Measurements from ENCODE around the gene PTPRK. TPM values are rescaled to one million over a fixed set of nuclear protein-coding genes. Genes with fewer than 3 reads are reported as not detected.

The PTPRK gene
- total RNA-seq, 1 donor from 2014 or later, result 50.3 TPM

DNA sequence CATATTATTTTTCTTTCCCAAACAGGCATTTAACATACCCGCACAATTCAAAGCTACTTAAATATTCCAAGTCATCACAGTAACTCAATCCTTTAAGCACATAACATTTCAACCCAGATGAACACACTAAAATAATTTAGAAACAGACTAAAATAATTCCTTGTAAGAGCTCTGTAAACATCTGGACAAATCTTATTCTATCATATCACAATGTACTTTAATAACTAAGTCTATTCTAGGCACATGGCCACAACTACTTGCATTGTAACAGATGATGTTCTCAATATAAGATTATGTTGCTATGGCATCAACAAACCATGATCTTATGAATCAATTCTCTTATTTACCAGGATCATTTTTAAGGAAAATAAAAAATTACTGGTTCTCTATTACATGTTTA, 496.4 kb downstream of the PTPRK start:
- Mint-ChIP-seq H3K4me1 (ENCODE audit: low read depth, unreplicated experiment) (peaks cover 6% of the 10 kb centered on the region), H3K27ac (ENCODE audit: unreplicated experiment) (no peak overlapping the region), H3K4me3 (ENCODE audit: unreplicated experiment) (no peak overlapping the region), H3K36me3 (ENCODE audit: unreplicated experiment) (no peaks in the 10 kb centered on the region), H3K9me3 (ENCODE audit: unreplicated experiment) (peaks cover 1% of the 10 kb centered on the region), H3K27me3 (ENCODE audit: unreplicated experiment) (no peaks in the 10 kb centered on the region)
- no peak for DNase-seq
- TF ChIP-seq, protein P1, sequence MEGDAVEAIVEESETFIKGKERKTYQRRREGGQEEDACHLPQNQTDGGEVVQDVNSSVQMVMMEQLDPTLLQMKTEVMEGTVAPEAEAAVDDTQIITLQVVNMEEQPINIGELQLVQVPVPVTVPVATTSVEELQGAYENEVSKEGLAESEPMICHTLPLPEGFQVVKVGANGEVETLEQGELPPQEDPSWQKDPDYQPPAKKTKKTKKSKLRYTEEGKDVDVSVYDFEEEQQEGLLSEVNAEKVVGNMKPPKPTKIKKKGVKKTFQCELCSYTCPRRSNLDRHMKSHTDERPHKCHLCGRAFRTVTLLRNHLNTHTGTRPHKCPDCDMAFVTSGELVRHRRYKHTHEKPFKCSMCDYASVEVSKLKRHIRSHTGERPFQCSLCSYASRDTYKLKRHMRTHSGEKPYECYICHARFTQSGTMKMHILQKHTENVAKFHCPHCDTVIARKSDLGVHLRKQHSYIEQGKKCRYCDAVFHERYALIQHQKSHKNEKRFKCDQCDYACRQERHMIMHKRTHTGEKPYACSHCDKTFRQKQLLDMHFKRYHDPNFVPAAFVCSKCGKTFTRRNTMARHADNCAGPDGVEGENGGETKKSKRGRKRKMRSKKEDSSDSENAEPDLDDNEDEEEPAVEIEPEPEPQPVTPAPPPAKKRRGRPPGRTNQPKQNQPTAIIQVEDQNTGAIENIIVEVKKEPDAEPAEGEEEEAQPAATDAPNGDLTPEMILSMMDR (IDR thresholded peaks at IDR 0.05; ENCODE audit: partially characterized antibody, unreplicated experiment), result no peak

DNA sequence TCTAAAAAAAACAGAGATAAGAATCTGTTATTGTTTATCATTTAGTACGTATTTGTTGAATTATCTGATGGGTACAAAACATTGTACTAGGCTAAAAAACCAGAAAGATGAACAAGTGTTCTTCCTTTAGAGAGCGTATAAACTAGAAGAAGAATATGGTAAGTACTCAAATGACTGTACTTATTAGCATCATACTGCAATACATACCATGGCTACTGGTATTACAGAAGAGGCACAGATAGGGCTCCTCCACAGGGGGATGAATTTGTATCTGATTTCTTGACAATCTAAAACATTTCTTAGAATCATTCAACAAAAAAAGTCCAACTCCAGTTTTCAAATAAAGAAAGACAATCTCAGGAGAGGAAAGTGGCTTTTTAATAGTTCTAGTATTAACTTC, 501.6 kb downstream of the PTPRK start:
- H3K36me3 Mint-ChIP-seq (ENCODE audit: unreplicated experiment), result no peaks in the 10 kb centered on the region
- H3K27ac Mint-ChIP-seq (ENCODE audit: unreplicated experiment), result no peak overlapping the region
- DNase-seq, result no peak
- no peak overlapping the region for H3K4me3 Mint-ChIP-seq (ENCODE audit: unreplicated experiment)
- TF ChIP-seq, protein P1 (IDR thresholded peaks at IDR 0.05; ENCODE audit: partially characterized antibody, unreplicated experiment), result no peak
- H3K9me3 Mint-ChIP-seq (ENCODE audit: unreplicated experiment), result peaks cover under 1% of the 10 kb centered on the region
- H3K4me1 Mint-ChIP-seq (ENCODE audit: low read depth, unreplicated experiment), result no peaks in the 10 kb centered on the region
- H3K27me3 Mint-ChIP-seq (ENCODE audit: unreplicated experiment), result no peaks in the 10 kb centered on the region

DNA sequence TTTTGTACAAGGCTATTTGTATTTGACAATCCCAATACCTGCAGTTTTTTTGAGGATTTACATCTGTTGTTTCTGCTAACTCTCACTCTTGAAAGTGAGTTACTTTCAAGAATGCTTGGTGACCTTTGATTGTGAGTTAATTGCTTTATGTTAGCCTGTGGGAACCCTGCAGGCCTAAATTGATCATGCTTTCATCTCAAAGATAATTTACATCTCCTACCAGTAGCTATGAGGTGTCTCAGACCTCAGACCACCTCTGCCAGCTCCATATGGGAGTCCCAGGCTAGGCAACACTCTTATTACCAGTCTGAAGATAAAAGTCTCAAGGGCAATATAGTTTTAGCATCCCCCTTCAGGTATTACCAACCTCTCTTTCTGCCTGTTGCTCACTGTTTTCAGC, 503.1 kb downstream of the PTPRK start:
- H3K9me3 Mint-ChIP-seq (ENCODE audit: unreplicated experiment), result no peaks in the 10 kb centered on the region
- H3K27ac Mint-ChIP-seq (ENCODE audit: unreplicated experiment), result no peak overlapping the region
- H3K4me3 Mint-ChIP-seq (ENCODE audit: unreplicated experiment), result no peak overlapping the region
- no peaks in the 10 kb centered on the region for H3K27me3 Mint-ChIP-seq (ENCODE audit: unreplicated experiment)
- no peaks in the 10 kb centered on the region for H3K4me1 Mint-ChIP-seq (ENCODE audit: low read depth, unreplicated experiment)
- no peak for DNase-seq
- TF ChIP-seq, protein P1 (IDR thresholded peaks at IDR 0.05; ENCODE audit: partially characterized antibody, unreplicated experiment), result no peak
- H3K36me3 Mint-ChIP-seq (ENCODE audit: unreplicated experiment), result no peaks in the 10 kb centered on the region

DNA sequence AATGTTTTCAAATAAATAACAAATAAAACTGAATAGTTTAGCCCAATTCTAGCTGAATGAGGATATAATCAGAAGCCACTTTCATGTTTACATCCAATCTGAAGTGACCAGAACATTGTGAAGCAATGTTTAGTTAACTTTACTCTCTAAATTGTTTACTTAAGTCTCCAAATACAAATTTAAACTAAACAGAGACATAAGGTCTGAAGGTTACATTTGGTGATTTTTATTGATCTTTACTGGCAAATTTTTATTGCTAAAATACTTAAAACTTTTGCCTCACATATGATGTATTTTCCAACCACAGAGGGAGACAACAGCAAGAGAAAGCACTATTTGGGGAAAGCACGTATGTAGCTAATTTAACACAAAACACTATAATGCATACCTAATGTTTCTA, 512.7 kb downstream of the PTPRK start:
- H3K4me3 Mint-ChIP-seq (ENCODE audit: unreplicated experiment), result no peak overlapping the region
- DNase-seq, result no peak
- no peaks in the 10 kb centered on the region for H3K9me3 Mint-ChIP-seq (ENCODE audit: unreplicated experiment)
- TF ChIP-seq, protein P1 (IDR thresholded peaks at IDR 0.05; ENCODE audit: partially characterized antibody, unreplicated experiment), result no peak
- H3K4me1 Mint-ChIP-seq (ENCODE audit: low read depth, unreplicated experiment), result no peaks in the 10 kb centered on the region
- no peak overlapping the region for H3K27ac Mint-ChIP-seq (ENCODE audit: unreplicated experiment)
- H3K36me3 Mint-ChIP-seq (ENCODE audit: unreplicated experiment), result no peaks in the 10 kb centered on the region
- no peaks in the 10 kb centered on the region for H3K27me3 Mint-ChIP-seq (ENCODE audit: unreplicated experiment)

DNA sequence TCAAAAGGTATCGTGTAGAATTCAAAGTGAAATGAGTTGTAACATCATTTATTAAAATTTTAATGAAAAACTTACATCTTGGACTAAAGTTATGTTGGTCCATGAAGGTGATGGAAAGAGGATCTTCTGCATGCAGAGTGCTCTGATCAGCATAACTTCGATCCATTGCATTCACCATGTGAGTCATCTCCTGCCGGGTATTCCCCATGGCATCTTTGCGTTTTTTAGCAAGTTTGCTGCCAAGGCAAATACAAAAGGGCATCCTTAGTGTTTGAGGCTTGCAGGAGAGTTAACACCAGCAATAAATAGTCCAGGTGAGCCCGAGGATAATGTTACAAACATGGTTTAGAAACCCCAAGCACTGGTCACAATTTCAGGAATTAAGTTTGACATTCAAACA, 515.4 kb downstream of the PTPRK start:
- H3K9me3 Mint-ChIP-seq (ENCODE audit: unreplicated experiment), result no peaks in the 10 kb centered on the region
- H3K36me3 Mint-ChIP-seq (ENCODE audit: unreplicated experiment), result no peaks in the 10 kb centered on the region
- no peaks in the 10 kb centered on the region for H3K27me3 Mint-ChIP-seq (ENCODE audit: unreplicated experiment)
- H3K4me3 Mint-ChIP-seq (ENCODE audit: unreplicated experiment), result no peak overlapping the region
- H3K4me1 Mint-ChIP-seq (ENCODE audit: low read depth, unreplicated experiment), result peaks cover 2% of the 10 kb centered on the region
- TF ChIP-seq, protein P1 (IDR thresholded peaks at IDR 0.05; ENCODE audit: partially characterized antibody, unreplicated experiment), result no peak
- DNase-seq, result no peak
- H3K27ac Mint-ChIP-seq (ENCODE audit: unreplicated experiment), result no peak overlapping the region

Data from glutamatergic neuron (in vitro differentiated cells).